ENCODE results near the gene EIF4E2.
"Not testable (repeated sequence)": the region's sequence is repeated elsewhere in the genome, so short reads cannot be mapped to it uniquely, and the experiment has no call there.

Gene EIF4E2

DNA sequence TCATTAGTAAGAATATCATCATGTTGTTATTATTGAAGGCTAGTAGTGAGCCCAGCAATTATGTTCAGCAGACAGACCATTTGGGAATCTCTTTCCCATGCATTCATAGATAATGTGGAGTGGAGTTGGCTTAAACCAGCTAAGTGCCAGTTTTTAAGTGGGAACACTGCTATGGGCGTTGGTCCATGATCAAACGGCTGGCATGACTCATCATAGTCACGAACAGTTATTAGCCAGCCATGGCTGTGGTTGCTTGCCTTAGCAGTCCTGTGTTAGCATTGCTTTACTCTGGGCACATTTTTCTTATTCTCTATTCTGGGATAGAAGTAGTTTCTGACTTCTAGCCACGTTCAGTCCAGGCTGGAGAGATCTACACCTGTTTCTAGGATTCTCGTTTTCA is 17.7 kb downstream of the EIF4E2 start:
- DNase-seq (ENCODE audit: low read depth, low spot score), result no peak

DNA sequence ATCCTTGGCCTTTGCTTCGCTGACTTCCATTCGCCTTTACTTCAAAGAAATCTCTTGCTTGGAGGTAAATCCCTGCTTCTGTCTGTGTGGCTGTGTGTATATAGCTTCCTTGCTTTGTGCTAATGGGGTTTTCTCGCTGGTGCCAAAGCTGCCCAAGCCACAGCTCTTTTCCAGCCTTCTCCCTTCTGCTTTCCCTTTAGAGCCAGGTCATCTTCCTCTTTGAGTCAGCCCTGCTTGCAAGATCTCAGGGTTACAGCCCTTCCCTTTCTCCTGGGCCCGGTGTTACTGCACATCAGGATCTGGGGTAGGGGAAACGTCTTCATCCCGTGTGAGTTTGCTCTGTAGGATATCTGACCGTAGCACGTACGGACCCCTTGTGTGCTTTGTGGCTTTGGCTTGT is 19.1 kb downstream of the EIF4E2 start:
- DNase-seq (ENCODE audit: low read depth, low spot score), result no peak

DNA sequence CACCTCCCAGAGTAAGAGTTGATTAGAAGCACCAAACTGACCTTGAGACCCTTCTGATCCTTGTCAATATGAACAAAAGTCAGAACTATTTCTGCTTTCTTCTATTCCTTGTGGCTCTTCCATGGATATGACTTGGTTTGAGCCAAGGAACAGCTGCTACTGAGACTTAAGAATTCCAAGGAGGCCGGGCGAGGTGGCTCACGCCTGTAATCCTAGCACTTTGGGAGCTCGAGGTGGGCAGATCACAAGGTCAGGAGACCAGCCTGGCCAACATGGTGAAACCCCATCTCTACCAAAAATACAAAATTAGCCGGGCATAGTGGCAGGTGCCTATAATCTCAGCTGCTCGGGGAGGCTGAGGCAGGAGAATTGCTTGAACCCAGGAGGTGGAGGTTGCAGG is 20.0 kb downstream of the EIF4E2 start:
- DNase-seq (ENCODE audit: low read depth, low spot score), result not testable (repeated sequence)

DNA sequence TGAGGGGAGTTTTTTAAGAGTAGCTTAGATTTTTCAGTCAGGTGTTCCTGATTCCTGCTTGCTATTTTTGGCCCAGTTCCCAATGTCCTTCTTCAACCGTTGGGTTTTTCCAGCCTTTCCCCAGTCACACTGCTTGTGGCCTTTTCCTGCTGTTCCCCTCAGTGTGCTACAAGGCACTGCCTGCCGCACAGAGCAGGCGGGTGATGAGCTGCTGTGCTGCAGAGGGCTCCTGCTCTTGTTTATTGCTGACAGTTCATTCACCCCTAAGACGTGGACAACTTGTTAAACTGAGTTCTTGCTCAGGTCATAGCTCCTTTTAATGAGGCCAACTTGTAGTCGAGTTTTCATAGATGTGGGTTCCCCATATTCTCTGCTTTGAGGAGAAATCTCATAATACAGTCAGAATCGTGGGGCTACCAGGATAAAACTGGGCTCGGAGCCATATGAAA is 20.6 kb downstream of the EIF4E2 start:
- DNase-seq (ENCODE audit: low read depth, low spot score), result no peak

DNA sequence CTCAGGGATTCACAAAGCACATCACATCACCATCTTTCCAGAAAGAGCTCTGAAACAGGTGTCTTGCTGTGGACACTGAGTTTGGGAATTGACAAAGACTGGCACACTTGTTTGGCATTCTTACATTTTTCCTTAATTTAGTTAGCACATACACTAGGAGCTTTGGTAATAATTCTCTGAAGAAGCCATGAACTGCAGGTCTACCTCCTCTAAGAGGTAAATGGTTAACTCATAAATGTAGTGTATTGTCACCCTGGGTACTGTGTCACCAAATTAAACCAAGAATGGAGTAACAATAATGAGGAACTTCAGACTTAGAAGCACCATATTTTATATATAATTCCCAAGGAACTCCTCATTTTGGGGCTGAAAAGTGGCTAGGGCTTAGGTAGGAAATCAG is 22.6 kb downstream of the EIF4E2 start:
- no peak for DNase-seq (ENCODE audit: low read depth, low spot score)

DNA sequence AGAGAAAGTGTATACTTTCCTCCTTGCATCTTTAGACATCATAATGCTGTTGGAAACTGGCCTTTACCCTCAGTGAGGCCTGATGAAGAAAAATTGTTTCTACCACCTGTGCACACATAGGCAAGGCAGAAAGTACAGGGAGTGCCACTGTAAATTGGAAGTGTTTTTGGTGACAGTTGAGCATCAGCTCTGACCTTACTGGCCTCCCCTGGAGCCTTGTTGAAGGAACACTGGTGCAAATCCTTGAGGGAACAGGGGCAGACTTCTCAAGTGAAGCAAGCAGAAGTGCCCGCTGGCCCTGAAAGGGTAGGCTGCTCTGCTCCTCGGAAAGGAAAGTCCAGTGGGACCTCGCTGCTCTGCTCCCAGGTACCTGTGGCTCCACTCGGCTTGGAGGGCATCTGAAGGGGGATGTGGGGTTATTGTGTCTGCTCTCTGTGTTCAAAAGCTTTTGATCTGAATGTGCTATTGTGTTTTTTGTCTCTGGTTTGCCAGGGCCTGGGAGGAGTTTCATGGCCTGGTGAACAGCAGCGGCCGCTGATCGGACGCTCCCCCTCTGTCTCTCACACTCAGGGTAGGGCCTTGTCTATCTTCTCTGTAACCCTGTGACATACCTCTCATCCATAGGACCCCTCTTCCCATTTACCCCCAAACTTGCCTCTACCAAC is 23.4 kb downstream of the EIF4E2 start:
- no peak for DNase-seq (ENCODE audit: low read depth, low spot score)

DNA sequence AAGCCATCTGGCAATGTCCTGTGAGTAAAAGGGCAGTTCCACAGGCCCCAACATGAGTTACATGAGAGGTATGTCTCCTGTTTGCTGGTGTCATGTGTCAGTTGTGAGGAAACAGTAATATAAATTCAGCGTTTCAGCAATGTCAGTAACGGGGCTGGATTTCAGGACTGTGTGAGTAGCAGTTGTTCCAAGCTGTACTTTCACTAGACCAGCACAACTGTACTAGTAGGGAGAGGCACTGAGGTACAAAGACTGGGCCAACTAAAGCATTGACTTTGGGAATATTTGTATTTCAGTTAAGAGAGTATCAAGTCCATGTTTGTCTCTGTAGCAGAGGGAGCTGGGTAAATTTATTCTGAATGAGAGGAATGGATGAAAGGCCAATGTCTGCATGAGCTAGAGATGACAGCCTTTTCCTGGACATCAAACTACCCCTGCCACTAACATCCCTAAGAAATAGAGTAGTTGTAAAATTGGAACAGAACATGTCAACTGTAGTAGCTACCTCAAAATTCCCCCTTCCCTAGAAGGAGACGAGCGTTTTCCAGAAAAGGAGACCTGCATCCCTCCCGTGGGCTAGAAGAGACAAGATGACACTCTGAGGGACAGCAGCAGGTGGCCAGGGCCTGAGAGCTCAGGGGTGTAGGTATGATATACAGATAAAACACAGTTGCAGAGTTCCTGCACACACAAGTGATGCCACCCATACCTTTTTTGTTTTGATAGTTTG is 24.4 kb downstream of the EIF4E2 start:
- no peak for DNase-seq (ENCODE audit: low read depth, low spot score)

DNA sequence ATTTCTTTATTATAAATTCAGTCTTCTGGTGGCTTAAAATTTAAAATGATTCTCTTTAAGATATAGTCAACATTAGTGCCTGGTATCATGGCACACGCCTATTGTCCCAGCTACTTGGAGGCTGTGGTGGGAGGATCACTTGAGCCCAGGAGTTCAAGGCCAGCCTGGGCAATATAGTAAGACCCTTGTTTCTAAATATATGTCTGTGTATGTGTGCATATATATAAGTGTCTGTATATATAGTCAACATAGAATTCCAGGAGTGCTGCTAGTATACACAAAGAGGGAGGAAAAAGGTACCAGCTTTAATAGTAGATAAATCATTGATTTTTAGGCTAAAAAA is 24.9 kb downstream of the EIF4E2 start:
- no peak for DNase-seq (ENCODE audit: low read depth, low spot score)

DNA sequence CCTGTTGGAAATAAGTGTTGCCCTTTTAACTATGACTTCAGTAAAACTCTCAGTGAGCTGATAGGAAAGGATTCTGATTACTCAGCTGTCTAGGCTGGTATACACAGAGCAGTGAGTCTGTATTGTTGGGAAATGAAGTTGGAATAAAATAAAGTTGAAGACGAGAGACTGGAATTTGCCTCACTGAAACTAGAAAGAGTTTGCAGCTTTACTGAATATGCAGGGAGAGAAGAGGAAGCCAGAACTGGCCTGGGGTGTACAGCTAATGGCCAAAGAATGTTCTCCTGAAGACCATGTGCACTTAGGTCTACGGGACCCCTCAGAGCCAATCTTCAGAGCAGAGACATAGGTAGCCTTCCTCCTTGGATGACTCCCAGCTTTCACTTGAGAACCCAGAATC is 26.5 kb downstream of the EIF4E2 start:
- DNase-seq (ENCODE audit: low read depth, low spot score), result no peak

DNA sequence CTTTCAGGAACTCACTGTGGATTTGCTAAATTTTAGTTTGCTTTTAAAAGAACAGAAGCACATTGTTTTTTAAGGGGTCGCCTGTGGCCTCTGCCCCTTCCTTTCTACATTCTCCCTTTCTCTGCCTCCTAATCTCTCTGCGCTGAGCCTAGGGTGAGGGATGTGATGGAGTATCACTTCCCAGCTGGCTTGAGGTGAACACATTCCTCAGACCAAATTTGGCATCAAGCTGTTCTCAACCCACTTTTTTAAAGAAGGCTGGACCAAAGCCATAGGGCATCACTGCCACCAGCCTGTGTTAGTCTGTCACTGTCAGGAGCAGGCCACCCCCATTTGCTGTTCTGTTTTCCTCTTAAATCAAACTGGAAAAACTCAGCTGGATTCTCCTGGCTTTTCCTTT is 27.4 kb downstream of the EIF4E2 start:
- no peak for DNase-seq (ENCODE audit: low read depth, low spot score)

DNA sequence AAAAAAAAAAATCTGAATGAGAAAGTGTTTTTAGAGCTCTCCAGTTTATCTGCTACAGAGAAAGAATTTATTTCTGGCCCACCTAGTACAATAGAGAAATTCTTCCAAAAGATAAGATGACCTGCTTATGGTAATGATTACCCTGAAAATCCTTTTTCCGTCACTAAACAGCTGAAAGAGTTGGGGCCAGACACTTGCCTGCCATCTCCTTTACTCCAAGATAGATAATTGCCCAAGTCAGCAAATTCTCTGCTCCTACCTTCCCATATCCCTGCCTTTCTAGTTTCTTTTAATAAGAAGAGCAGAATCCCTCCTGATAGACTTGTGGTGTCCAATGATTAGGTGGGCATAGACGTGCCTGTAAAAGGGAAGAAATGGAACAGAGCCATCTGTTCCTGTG is 28.1 kb downstream of the EIF4E2 start:
- DNase-seq (ENCODE audit: low read depth, low spot score), result no peak

DNA sequence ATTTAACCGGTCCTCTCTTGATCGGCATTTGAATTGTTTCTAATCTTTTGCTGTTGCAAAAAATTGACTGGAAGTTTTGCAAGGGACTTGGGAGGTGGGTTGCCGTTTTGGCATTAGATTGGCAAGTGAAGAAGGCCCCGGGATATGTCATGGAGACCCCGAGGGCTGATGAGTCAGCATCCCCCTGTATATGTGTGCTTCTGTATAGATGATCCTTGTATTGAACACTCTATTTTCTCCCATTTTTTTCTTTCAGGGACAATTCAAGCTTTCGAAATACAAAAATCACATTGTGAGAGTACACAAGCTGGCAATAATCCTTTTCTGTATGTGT is 30.1 kb downstream of the EIF4E2 start:
- no peak for DNase-seq (ENCODE audit: low read depth, low spot score)

DNA sequence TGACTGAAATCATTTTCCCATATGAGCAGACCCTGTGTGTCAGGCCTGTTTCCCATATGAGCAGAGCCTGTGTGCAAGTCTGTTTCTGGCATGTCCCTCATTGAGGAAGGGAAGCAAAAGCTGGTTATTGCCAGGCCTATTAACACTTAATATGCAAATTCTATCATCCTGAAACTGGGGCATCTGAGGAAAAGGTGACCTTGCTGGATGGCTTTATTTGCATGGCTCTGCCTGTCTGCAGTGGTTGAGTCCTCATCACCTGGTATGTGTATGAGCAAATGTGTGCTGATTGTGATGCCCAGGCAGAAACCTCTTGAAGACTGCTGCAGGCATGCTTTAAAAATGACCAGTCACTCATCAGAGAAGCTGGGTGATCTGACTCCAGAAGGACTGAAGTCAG is 31.2 kb downstream of the EIF4E2 start:
- no peak for DNase-seq (ENCODE audit: low read depth, low spot score)

DNA sequence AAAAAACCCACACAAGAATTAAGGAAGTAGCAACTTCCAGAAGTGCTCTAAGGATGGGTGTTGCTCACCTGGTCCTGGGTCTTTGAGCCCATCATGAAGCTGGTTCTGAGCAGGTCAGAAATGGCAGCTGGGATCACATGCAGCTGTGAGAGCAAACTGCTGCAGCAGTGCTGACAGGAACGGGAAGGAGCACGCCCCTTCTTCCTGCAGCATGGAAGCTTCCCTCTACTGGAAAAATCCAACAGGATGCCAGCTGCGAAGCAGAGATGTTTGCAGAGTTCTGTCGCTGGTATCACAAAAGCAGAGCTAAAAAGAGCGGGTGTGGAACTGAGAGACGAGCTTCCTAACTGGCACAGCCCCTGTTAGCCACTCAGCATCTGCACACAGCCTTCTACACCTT is 33.7 kb downstream of the EIF4E2 start:
- DNase-seq (ENCODE audit: low read depth, low spot score), result no peak

DNA sequence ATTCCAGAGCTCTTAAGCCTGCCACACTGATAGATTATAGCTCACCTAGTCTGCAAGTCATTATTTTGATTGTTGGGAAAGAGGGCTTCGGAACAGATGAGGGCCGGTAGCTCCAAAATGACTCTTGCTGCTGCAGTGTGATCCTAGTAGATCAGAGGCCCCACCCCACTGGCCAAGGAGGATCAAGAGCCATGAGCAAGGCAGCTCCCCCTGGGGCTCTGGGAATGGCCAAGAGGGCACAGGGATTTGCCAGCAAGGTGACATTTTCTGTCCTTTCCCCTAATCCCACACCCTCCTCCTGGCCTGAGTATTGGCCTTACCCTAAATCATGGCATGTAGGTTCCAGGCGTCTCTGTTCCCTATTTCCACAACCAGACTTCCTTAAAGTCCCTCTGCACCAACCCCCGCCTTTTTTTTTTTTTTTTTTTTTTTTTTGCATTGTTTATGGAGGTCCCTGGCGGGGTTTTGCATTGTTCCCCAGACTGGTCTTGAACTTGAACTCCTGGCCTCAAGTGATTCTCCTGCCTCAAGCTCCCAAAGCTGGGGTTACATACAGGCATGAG is 36.5 kb downstream of the EIF4E2 start:
- DNase-seq (ENCODE audit: low read depth, low spot score), result no peak

DNA sequence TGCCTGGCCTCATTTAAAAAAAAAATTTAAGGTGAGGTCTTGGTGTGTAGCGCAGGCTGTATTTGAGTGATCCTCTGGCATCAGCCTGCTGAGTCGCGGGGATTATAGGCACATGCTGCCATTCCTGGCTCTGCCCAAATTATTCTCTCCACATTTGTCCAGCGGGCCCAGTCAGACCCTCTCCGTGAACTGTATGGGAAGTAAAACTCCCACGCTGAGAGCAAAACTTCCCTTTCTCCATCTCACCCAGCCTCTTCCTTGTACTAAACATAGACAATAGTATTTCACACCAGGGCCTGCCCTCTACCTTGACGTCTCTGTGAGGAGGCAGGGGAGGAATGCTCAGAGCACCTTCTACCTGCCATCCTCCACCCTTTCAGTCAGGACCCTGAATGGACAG is 37.0 kb downstream of the EIF4E2 start:
- no peak for DNase-seq (ENCODE audit: low read depth, low spot score)

DNA sequence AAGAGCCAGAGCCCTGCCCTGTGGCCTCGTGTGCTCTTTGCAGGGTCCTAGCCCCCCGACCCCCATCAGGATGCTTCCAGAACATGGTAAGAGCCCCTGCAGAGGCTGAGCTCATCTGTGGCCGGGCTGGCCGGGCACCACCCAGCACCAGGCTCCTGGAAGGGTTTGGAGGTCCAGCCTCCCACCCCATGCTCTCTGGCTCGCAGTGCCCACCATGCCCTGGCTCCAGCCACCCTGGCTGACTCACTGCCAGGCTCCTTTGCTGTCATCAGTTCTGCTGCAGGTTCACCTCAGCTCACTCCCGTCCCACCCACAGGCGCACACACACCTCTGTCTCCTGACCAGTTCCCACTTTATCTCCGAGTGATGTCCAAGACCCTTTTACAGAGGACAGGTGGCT is 37.5 kb downstream of the EIF4E2 start:
- DNase-seq (ENCODE audit: low read depth, low spot score), result no peak

DNA sequence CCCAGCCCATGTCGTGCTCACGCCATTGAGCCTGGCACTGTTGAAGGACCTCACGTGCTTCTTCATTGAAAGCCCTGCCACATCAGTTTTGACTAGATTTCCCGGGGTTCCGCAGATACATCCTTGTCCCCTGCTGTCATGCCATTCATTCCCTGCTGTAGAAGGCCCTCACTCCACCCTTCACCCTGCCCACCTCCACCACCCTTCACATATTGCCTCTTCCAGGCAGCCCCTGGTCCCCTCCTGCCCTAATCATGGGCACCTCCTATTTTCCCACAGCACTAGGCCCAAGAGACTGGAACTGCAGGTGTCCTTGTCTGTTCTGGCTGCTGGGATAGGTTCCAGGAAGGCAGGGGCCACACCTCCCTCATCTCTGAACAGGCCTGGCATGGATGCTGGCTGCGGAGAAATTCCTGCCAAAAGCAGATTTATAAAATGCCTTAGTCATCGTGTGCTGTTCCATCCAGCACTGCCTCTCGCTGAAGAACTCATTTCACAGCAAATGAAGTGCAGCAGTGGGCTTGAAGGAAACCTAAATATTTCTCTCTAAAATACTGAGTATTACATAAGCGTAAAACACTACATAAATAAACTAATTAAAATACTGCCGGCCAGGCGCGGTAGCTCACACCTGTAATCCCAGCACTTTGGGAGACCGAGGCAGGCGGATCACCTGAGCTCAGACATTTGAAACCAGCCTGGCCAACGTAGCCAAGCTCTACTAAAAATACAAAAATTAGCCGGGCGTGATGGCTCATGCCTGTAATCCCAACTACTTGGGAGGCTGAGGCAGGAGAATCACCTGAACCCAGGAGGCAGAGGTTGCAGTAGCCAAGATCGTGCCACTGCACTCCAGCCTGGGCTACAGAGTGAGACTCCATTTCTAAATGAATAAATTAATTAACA is 38.4 kb downstream of the EIF4E2 start:
- DNase-seq (ENCODE audit: low read depth, low spot score), result no peak

DNA sequence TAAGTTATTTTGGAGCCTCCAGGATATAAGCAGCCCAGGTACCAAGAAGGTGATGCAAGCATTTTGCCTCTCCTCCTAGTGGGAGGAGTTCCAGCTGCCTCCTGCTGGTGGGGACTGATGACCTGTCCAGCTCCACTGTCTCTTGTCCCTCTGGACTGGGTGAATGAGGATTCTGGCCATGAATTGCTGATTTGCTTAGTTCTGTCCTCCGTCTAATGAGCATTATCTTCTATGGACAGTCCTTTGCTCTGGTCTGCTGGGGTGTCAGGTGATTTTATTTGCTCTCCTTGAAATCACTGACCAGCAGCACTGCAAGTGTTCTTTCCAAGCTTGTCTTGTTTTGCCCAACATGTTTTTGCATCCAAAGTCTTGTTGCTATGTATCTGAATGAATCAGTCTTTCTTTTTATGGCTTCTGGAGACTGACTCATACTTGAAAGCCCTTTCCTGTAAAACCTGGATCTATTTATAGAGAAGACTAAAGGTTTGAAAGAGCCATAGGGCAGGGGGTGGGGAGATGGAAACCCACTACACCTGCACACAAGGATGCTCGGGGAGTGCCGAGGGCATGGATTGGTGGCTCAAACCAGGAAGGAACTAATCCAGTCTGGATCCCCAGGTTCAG is 42.4 kb downstream of the EIF4E2 start:
- no peak for DNase-seq (ENCODE audit: low read depth, low spot score)

DNA sequence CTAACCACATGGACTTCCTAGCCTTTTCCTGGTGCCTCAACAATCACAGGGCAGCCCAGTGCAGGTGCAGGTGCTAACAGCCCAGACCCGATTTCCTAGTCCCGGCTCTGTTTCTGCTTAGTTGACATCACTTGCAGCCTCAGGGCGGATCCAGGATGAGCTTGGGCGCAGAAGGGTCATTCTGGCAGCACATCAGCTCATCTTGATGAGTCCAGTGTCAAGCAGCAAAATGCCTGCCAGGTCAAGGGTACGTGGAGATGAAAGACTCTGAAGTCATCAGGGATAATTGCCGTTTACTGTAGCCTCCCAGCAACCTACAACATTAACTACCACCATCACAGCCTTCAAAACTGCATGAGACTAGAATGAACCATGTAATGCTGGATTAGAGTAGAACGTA is 43.5 kb downstream of the EIF4E2 start:
- DNase-seq (ENCODE audit: low read depth, low spot score), result no peak

DNA sequence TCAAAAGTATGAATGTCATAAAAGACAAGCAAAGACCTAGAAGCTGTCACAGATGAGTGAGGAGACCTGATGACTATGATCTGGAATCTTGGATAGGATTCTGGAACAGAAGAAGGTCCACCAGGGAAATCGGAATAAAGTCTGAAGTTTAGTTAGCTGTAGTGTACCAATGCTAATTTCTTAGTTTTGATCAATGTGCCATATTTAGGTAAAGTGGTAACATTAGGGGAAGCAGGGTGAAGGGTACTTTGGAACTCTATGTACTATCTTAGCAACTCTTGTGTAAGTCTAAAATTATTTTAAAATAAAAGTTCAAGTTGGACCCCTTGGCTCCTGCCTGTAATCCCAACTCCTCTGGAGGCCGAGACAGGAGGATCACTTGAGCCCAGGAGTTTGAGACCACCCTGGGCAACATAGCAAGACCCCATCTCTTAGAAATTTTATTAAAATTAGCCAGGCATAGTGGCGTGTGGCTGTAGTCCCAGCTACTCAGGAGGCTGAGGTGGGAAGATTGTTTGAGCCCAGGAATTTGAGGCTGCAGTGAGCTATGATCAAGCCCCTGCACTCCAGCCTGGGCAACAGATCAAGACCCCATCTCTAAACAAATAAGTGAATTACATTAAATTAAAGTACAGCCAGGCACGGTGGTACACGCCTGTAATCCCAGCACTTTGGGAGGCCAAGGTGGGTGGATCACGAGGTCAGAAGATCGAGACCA is 47.0 kb downstream of the EIF4E2 start:
- no peak for DNase-seq (ENCODE audit: low read depth, low spot score)

All from activated naive CD8-positive, alpha-beta T cell treated with anti-CD3 and anti-CD28 coated beads, Interleukin-2, amount 50 U/mL, for 16 hours (primary cell).